ENCODE measurements around the gene MUS81.

- no peak for TF ChIP-seq EZH2phosphoT487 (conservative IDR thresholded peaks at IDR 0.05; ENCODE audit: low read length)
- TF ChIP-seq CTCF (IDR thresholded peaks at IDR 0.05; ENCODE audit: insufficient read depth, low read length, poor library complexity, severe bottlenecking): peak; percentile 99
Measured at GRCh38 chr11:65884716-65885092, 24.5 kb downstream of the MUS81 start.
